ENCODE measurements around the gene ZNF527. TPM values are rescaled to one million over a fixed set of nuclear protein-coding genes. Genes with fewer than 3 reads are reported as not detected.

Gene ZNF527
- total RNA-seq, 1 donor from 2014 or later = 5.0 TPM

Other genes with a start within 250 kb of the ZNF527 start
- gene ZNF585A, start 198.4 kb upstream of the ZNF527 start, total RNA-seq = 3.8 and 5.4 TPM in 2 replicates
- gene ZNF585B, start 160.6 kb upstream of the ZNF527 start, total RNA-seq = 3.9 and 4.5 TPM in 2 replicates
- gene ZNF383, start 152.9 kb upstream of the ZNF527 start, total RNA-seq = 10.3 and 11.8 TPM in 2 replicates
- gene ZNF569, start 96.3 kb downstream of the ZNF527 start, total RNA-seq = 5.2 and 7.0 TPM in 2 replicates
- gene ZNF570, start 98.3 kb downstream of the ZNF527 start, total RNA-seq = 2.8 and 4.4 TPM in 2 replicates
- 1.0 TPM in 2 replicates for gene ZNF793, start 135.8 kb downstream of the ZNF527 start, total RNA-seq
- gene ZNF571, start 223.7 kb downstream of the ZNF527 start, total RNA-seq = 1.1 and 1.2 TPM in 2 replicates
- gene ZNF540, start 223.8 kb downstream of the ZNF527 start, total RNA-seq = 0.41 and 0.64 TPM in 2 replicates